Upper lobe of left lung (tissue), 6 donors: Measurements from ENCODE around the gene GGT6. TPM values are rescaled to one million over a fixed set of nuclear protein-coding genes. Genes with fewer than 3 reads are reported as not detected.
A peak's percentile ranks its signal among the peaks of the same experiment; 100 is the strongest.

Experiments
- ATAC-seq, 2 donors: fragments of 200-7000 bp; cut with Tn5 transposase; one replicate each; pipeline ENCODE4 v1.9.1; 2022; ENCODE audit warnings: mild to moderate bottlenecking in 2 of 2, moderate library complexity in 2 of 2; ENCODE audit not compliant: low FRiP score in 2 of 2
- DNase-seq, 2 donors: peaks; one replicate each; pipeline ENCODE4 v3.0.0-alpha.2; 2019 to 2020
- H3K27ac ChIP-seq, 4 donors: fragments of 200-600 bp; sonication (generic); one replicate each; pipeline ENCODE4 v1.5.1; 2016 to 2019
- H3K27me3 ChIP-seq, 4 donors: fragments of 200-600 bp; sonication (generic); one replicate each; pipeline ENCODE4 v1.5.1; 2017 to 2019
- H3K36me3 ChIP-seq, 4 donors: fragments of 200-600 bp; sonication (generic); one replicate each; pipeline ENCODE4 v1.5.1; 2016 to 2019
- H3K4me1 ChIP-seq, 4 donors: fragments of 200-600 bp; sonication (generic); one replicate each; pipeline ENCODE4 v1.5.1; 2018 to 2019
- H3K4me3 ChIP-seq, 4 donors: fragments of 200-600 bp; sonication (generic); one replicate each; pipeline ENCODE4 v1.5.1; 2017 to 2019; ENCODE audit warnings: mild to moderate bottlenecking in 2 of 4, moderate library complexity in 1 of 4
- H3K9me3 ChIP-seq, 4 donors: fragments of 200-600 bp; sonication (generic); one replicate each; pipeline ENCODE4 v1.5.1; 2018 to 2019
- CTCF ChIP-seq, 6 experiments: fragments of 450-650 bp in 4 of 6; fragments of 200-600 bp in 2 of 6; sonication (generic) in 2 of 6; IDR thresholded peaks; one replicate each; pipeline ENCODE4 v1.5.1; 2016 to 2019; ENCODE audit warnings: antibody characterized with exemption in 6 of 6
- EP300 ChIP-seq, 4 donors: sonication (generic); formaldehyde crosslinking; IDR thresholded peaks; one replicate each; pipeline ENCODE4 v1.5.1; 2017; ENCODE audit warnings: antibody characterized with exemption in 4 of 4, control low read depth in 2 of 4
- POLR2A ChIP-seq, 4 donors: fragments of 450-650 bp; IDR thresholded peaks; one replicate each; pipeline ENCODE4 v1.5.1; 2016 to 2017; ENCODE audit warnings: antibody characterized with exemption in 4 of 4, mild to moderate bottlenecking in 2 of 4
- POLR2AphosphoS5 ChIP-seq, 2 donors: sonication (generic); formaldehyde crosslinking; IDR thresholded peaks; one replicate each; pipeline ENCODE4 v1.5.1; 2017; ENCODE audit warnings: antibody characterized with exemption in 2 of 2
- WGBS, 2 donors: methylation state at CpG; one replicate each; pipeline ENCODE4 v1.1.5; 2017 to 2018; 5-methylcytosine and 5-hydroxymethylcytosine counted together
- total RNA-seq, 6 donors: library from RNA; depleted of rRNA in 4 of 6; stranded (reverse); fragments of >200 nt in 4 of 6; gene quantifications; one replicate each; pipeline versions ENCODE4 v1.1.0 to v1.2.1, GENCODE V29; 2016 to 2021
- donor health status: DM: no; HTN: no; CAD: no; lungs with moderate emphysema.
- donor health status: DM: no; HTN: yes; CAD: no; lungs with severe emphysema.

Gene GGT6
- total RNA-seq, 6 donors from 2014 or later, result 3.8 to 18.7 (median 9.7) TPM

GRCh38 chr17:4551796-4552525, 8.4 kb downstream of the GGT6 start:
- peaks cover 9 to 66% (median 59%) of the 10 kb centered on the region in 4 donors for H3K36me3 ChIP-seq
- 92 to 94% methylated on average over 10 to 25 of the region's 27 CpGs for WGBS, 2 donors

GRCh38 chr17:4551141-4551540, 9.2 kb downstream of the GGT6 start:
- H3K27ac ChIP-seq, result no peak overlapping the region
- ATAC-seq (no peak), DNase-seq (no peak)
- peaks cover 9 to 74% (median 65%) of the 10 kb centered on the region in 4 donors for H3K36me3 ChIP-seq
- no peaks in the 10 kb centered on the region for H3K9me3 ChIP-seq
- H3K4me1 ChIP-seq, result peaks cover 12 to 23% (median 21%) of the 10 kb centered on the region in 4 donors
- WGBS, 2 donors, result 85 to 87% methylated on average over 7 to 8 of the region's 8 CpGs
- no peak overlapping the region for H3K4me3 ChIP-seq
- H3K27me3 ChIP-seq, result no peaks in the 10 kb centered on the region
- TF ChIP-seq POLR2AphosphoS5 (IDR thresholded peaks at IDR 0.05) (no peak), POLR2A (IDR thresholded peaks at IDR 0.05) (no peak)

More at GRCh38 chr17:4551796-4552525, 8.4 kb downstream of the GGT6 start:
- ATAC-seq, result no peak
- no peak for TF ChIP-seq CTCF (IDR thresholded peaks at IDR 0.05)
- TF ChIP-seq POLR2AphosphoS5 (IDR thresholded peaks at IDR 0.05), result no peak
- no peak for TF ChIP-seq EP300 (IDR thresholded peaks at IDR 0.05)
- no peak for TF ChIP-seq POLR2A (IDR thresholded peaks at IDR 0.05)
- Histone ChIP-seq H3K4me1 (peaks cover 13 to 23% (median 21%) of the 10 kb centered on the region in 4 donors), H3K4me3 (no peak overlapping the region), H3K9me3 (no peaks in the 10 kb centered on the region), H3K27ac (no peak overlapping the region), H3K27me3 (no peaks in the 10 kb centered on the region)
- peak in 1 of 2 donors; percentile 69 for DNase-seq

- TF ChIP-seq POLR2AphosphoS5 (IDR thresholded peaks at IDR 0.05) (no peak), EP300 (IDR thresholded peaks at IDR 0.05) (no peak)
- DNase-seq (no peak), ATAC-seq (no peak)
- peaks cover 9 to 79% (median 67%) of the 10 kb centered on the region in 4 donors for H3K36me3 ChIP-seq
- H3K4me1 ChIP-seq, result peaks cover 8 to 17% (median 15%) of the 10 kb centered on the region in 4 donors
- no peak overlapping the region for H3K4me3 ChIP-seq
- no peaks in the 10 kb centered on the region for H3K9me3 ChIP-seq
- H3K27ac ChIP-seq, result no peak overlapping the region
- 97 to 98% methylated on average over 16 of the region's 16 CpGs for WGBS, 2 donors
- no peaks in the 10 kb centered on the region for H3K27me3 ChIP-seq
These were observed 9.8 kb downstream of the GGT6 start for GRCh38 chr17:4550534-4551039.

- H3K27ac ChIP-seq, result no peak overlapping the region
These were observed 10.4 kb downstream of the GGT6 start for GRCh38 chr17:4549781-4550533.

More at GRCh38 chr17:4549781-4550533, 10.4 kb downstream of the GGT6 start:
- Histone ChIP-seq H3K9me3 (no peaks in the 10 kb centered on the region), H3K27me3 (no peaks in the 10 kb centered on the region), H3K4me3 (no peak overlapping the region), H3K36me3 (peaks cover 9 to 85% (median 73%) of the 10 kb centered on the region in 4 donors), H3K4me1 (peaks cover 8 to 17% (median 14%) of the 10 kb centered on the region in 4 donors)
- 91 to 94% methylated on average over 10 to 21 of the region's 25 CpGs for WGBS, 2 donors
- TF ChIP-seq EP300 (IDR thresholded peaks at IDR 0.05) (no peak), POLR2A (IDR thresholded peaks at IDR 0.05) (no peak), POLR2AphosphoS5 (IDR thresholded peaks at IDR 0.05) (no peak), CTCF (IDR thresholded peaks at IDR 0.05) (no peak)
- ATAC-seq (no peak), DNase-seq (peak in 1 of 2 donors; percentile 61)
